A549 (cell line): ENCODE data around the gene DIP2A. TPM values are rescaled to one million over a fixed set of nuclear protein-coding genes. Genes with fewer than 3 reads are reported as not detected.

Experiments
- ATAC-seq, 2 experiments: fragments of 200-7000 bp in 1 of 2; fragments of >200 bp in 1 of 2; cut with Nextera tagmentation in 1 of 2; cut with Tn5 transposase in 1 of 2; 3 replicates each; pipeline versions ENCODE4 v1.8.0 to v1.9.1; 2018 to 2020; ENCODE audit warnings: mild to moderate bottlenecking in 1 of 2, moderate library complexity in 1 of 2
- CTCF ChIA-PET: fragments of 300-600 bp; sonication (Branson Sonifier 250); formaldehyde crosslinking; extraction: SDS; loops from one replicate; lab custom pipeline; 2021; ENCODE audit warnings: antibody characterized with exemption, inconsistent platforms; lab: Yijun Ruan, JAX
- POLR2A ChIA-PET: fragments of 350-600 bp; formaldehyde crosslinking; extraction: SDS; loops from one replicate; lab custom pipeline; 2021; ENCODE audit warnings: antibody characterized with exemption, inconsistent platforms; lab: Yijun Ruan, JAX
- DNase-seq, 2 experiments: peaks; one replicate each; pipeline versions ENCODE4 v3.0.0 to v3.0.0-alpha.2; 2011 to 2016; ENCODE audit warnings: low read depth in 1 of 2, low spot score in 1 of 2
- FAIRE-seq: peaks from 2 replicates; lab custom pipeline; 2011; peaks lifted over from hg19 to GRCh38; lab: Jason Lieb, UNC
- H3K27ac ChIP-seq, 2 experiments: fragments of >200 bp; sonication (Bioruptor Twin); formaldehyde crosslinking; 3 replicates each; pipeline ENCODE4 v1.5.1; 2016 to 2017
- H3K4me1 ChIP-seq: fragments of >200 bp; sonication (Bioruptor Twin); formaldehyde crosslinking; 3 replicates; pipeline ENCODE4 v1.6.1; 2016
- H3K4me2 ChIP-seq: fragments of >200 bp; sonication (Bioruptor Twin); formaldehyde crosslinking; 3 replicates; pipeline ENCODE4 v1.6.1; 2016
- H3K4me3 ChIP-seq: fragments of >200 bp; sonication (Bioruptor Twin); formaldehyde crosslinking; 3 replicates; pipeline ENCODE4 v1.5.1; 2016
- H3K9me3 ChIP-seq: fragments of >200 bp; sonication (Bioruptor Twin); formaldehyde crosslinking; 3 replicates; pipeline ENCODE4 v1.6.1; 2016
- CHD2 ChIP-seq: fragments of 150-350 bp; IDR thresholded peaks from 2 replicates; pipeline ENCODE4 v1.6.1; 2014; ENCODE audit warnings: low read length; ENCODE audit not compliant: partially characterized antibody
- CHD4 ChIP-seq: fragments of 200-600 bp; sonication (generic); IDR thresholded peaks from 2 replicates; pipeline ENCODE4 v1.6.1; 2016; ENCODE audit warnings: antibody characterized with exemption, mild to moderate bottlenecking, borderline replicate concordance
- CTCF ChIP-seq: fragments of >200 bp; sonication (Bioruptor Twin); formaldehyde crosslinking; IDR thresholded peaks from 3 replicates; pipeline ENCODE4 v1.5.1; 2016
- E2F6 ChIP-seq: IDR thresholded peaks from 2 replicates; pipeline ENCODE4 v1.6.1; 2012; ENCODE audit warnings: low read depth, borderline replicate concordance
- EHMT2 ChIP-seq: fragments of 200-600 bp; sonication (generic); IDR thresholded peaks from 2 replicates; pipeline ENCODE4 v1.6.1; 2016; ENCODE audit warnings: antibody characterized with exemption, low read depth, mild to moderate bottlenecking, moderate library complexity
- ESRRA ChIP-seq: fragments of 150-350 bp; IDR thresholded peaks from 2 replicates; pipeline ENCODE4 v1.6.1; 2014; ENCODE audit warnings: mild to moderate bottlenecking, low read length, borderline replicate concordance
- HMGXB4 ChIP-seq: fragments of 250-450 bp; sonication (Bioruptor Pico); IDR thresholded peaks from 2 replicates; pipeline ENCODE4 v1.5.0; 2021; ENCODE audit warnings: mild to moderate bottlenecking, moderate library complexity, borderline replicate concordance
- HOXB5 ChIP-seq: fragments of 250-450 bp; sonication (Bioruptor Pico); IDR thresholded peaks from 2 replicates; pipeline ENCODE4 v1.5.0; 2020; ENCODE audit warnings: mild to moderate bottlenecking, moderate library complexity
- JUN ChIP-seq, 2 experiments: fragments of >200 bp; sonication (Bioruptor Twin); formaldehyde crosslinking; IDR thresholded peaks; 2 replicates in 1 of 2; 3 replicates in 1 of 2; pipeline ENCODE4 v1.6.1; 2016 to 2017
- MAZ ChIP-seq: fragments of 150-350 bp; IDR thresholded peaks from 2 replicates; pipeline ENCODE4 v1.6.1; 2014; ENCODE audit warnings: antibody characterized with exemption, low read depth, low read length, borderline replicate concordance
- NPAS2 ChIP-seq: fragments of 250-450 bp; sonication (Bioruptor Pico); IDR thresholded peaks from 2 replicates; pipeline ENCODE4 v1.8.0; 2022; ENCODE audit warnings: mild to moderate bottlenecking, moderate library complexity, borderline replicate concordance
- NR3C1 ChIP-seq: fragments of >200 bp; sonication (Bioruptor Twin); formaldehyde crosslinking; IDR thresholded peaks from 3 replicates; pipeline ENCODE4 v1.6.1; 2017
- POLR2A ChIP-seq: IDR thresholded peaks from 2 replicates; pipeline ENCODE4 v1.6.1; 2012; ENCODE audit warnings: mild to moderate bottlenecking, low read length
- RARB ChIP-seq: fragments of 250-450 bp; sonication (Bioruptor Pico); IDR thresholded peaks from 2 replicates; pipeline ENCODE4 v1.8.0; 2021; ENCODE audit warnings: mild to moderate bottlenecking, moderate library complexity
- RFX5 ChIP-seq: fragments of 450-650 bp; IDR thresholded peaks from 2 replicates; pipeline ENCODE4 v1.7.1; 2014; ENCODE audit warnings: antibody characterized with exemption, mild to moderate bottlenecking, moderate library complexity
- USF2 ChIP-seq: fragments of 450-650 bp; IDR thresholded peaks from 2 replicates; pipeline ENCODE4 v1.6.1; 2014; ENCODE audit warnings: antibody characterized with exemption
- WGBS: methylation state at CpG from one replicate; pipeline ENCODE4 v1.1.6; 2017; ENCODE audit errors: missing lambda C conversion rate; 5-methylcytosine and 5-hydroxymethylcytosine counted together
- polyA plus RNA-seq, 4 experiments: library from polyadenylated mRNA; depleted of rRNA in 3 of 4; stranded (reverse); fragments of >200 nt; fragmentation: RNase III in 1 of 4; extraction: RNeasy Plus Mini Kit Qiagen cat#74134 plus additional on column Dnase treatment in 1 of 4; gene quantifications; 2 replicates in 3 of 4; 3 replicates in 1 of 4; pipeline ENCODE4 v1.2.3, GENCODE V29; 2011 to 2017

Gene DIP2A
- polyA plus RNA-seq, 2 of the 4 experiments (the other 2 are of a cell fraction): 13.3 to 18.4 TPM

GRCh38 chr21:46557469-46557868 lies 98.8 kb downstream of the DIP2A start:
- Histone ChIP-seq H3K4me3 (no peak overlapping the region), H3K4me1 (no peaks in the 10 kb centered on the region), H3K9me3 (no peaks in the 10 kb centered on the region), H3K27ac (no peak overlapping the region), H3K4me2 (no peak overlapping the region)
- DNase-seq (no peak), ATAC-seq (no peak), FAIRE-seq (no peak)
- ChIA-PET CTCF (interaction anchor here (1.3 kb wide), 1 partner anchor 9 kb away, joined by 3 read pairs; no protein-coding TSS in a partner anchor), POLR2A (no interaction called here)
- no peak for TF ChIP-seq RARB (CRISPR knock-in tag)
- TF ChIP-seq RFX5: no peak
- no peak for TF ChIP-seq HOXB5
- no peak for TF ChIP-seq CHD2
- WGBS: 91% methylated on average over 11 of the region's 14 CpGs

- H3K9me3 ChIP-seq: no peaks in the 10 kb centered on the region
- no peak overlapping the region for H3K4me3 ChIP-seq
- TF ChIP-seq POLR2A (no peak), CHD4 (no peak), E2F6 (no peak), NR3C1 (no peak), CTCF (no peak), JUN (IDR thresholded peaks at IDR 0.05) (no peak), ESRRA (no peak)
- WGBS: 95% methylated on average over 20 of the region's 26 CpGs
- no peak for DNase-seq
- ChIA-PET POLR2A (no interaction called here), CTCF (no interaction called here)
- no peak for ATAC-seq
- FAIRE-seq: no peak
- no peak overlapping the region for H3K4me2 ChIP-seq
- H3K4me1 ChIP-seq: no peaks in the 10 kb centered on the region
- no peak overlapping the region for H3K27ac ChIP-seq
Observed at GRCh38 chr21:46557919-46558392, 99.3 kb downstream of the DIP2A start.

- FAIRE-seq (no peak), ATAC-seq (no peak), DNase-seq (no peak)
- Histone ChIP-seq H3K4me2 (no peak overlapping the region), H3K9me3 (no peaks in the 10 kb centered on the region), H3K4me3 (no peak overlapping the region), H3K4me1 (no peaks in the 10 kb centered on the region), H3K27ac (no peak overlapping the region)
- CTCF ChIA-PET: interaction anchor here (0.8 kb wide), 1 partner anchor 8 kb away, joined by 4 read pairs; no protein-coding TSS in a partner anchor
- WGBS: 97% methylated on average over 10 of the region's 16 CpGs
- POLR2A ChIA-PET: no interaction called here
- no peak for TF ChIP-seq EHMT2
- no peak for TF ChIP-seq NPAS2 (CRISPR knock-in tag)
- no peak for TF ChIP-seq USF2
- no peak for TF ChIP-seq HMGXB4
- no peak for TF ChIP-seq CTCF
- TF ChIP-seq MAZ: no peak
Observed at GRCh38 chr21:46559291-46559983, 100.7 kb downstream of the DIP2A start.
